RCC 7860 (cell line): ENCODE measurements around the gene PPEF1.
"Not testable (repeated sequence)": the region's sequence is repeated elsewhere in the genome, so short reads cannot be mapped to it uniquely, and the experiment has no call there.

ENCODE experiments used
- DNase-seq: peaks from one replicate; pipeline ENCODE4 v3.0.0-alpha.2; 2015; ENCODE audit warnings: low spot score
- FAIRE-seq: peaks from 2 replicates; lab custom pipeline; 2012; peaks lifted over from hg19 to GRCh38; lab: Jason Lieb, UNC

Gene PPEF1

GRCh38 chrX:18701621-18702361 is 5.7 kb upstream of the PPEF1 start:
- FAIRE-seq (no peak), DNase-seq (peak; percentile 10)

DNA sequence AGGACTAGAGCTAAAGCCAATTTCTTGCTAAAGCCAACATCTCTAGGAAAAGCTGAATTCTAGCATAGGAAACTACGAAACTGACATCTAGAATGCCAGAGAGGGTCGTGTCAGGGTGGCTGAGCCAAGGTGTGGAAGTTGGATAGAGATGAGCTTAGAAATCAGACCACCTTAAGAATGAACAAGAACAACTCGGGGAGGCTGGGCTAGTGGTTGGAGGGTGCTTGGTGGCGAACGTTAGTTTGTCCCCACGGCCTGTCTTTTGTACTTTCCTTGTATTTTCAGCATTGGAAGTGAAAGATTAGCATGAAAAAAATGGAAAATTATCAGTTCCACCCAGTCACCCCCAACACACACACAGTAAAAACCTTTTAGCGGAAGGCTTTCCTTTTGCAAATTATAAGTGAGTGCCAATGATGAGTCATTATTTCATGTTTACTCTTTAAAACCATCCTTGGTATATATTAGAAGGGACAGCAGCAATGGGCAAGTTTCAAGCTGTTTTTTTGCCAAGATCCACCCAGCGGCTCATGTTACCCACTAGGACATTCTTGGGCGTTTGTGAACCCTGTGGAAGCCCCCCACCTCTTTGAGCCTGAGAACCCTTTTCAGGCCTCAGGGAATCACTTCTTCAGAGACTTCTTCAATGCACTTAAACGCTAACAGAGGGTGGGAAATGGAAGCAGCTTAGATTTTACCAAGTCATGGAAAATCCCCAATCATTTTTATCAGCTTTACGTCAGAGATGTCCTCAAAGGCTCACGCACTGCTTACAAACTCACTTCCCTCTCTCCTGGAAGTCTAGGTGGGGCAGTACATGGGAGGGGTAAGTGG is 4.9 kb upstream of the PPEF1 start:
- DNase-seq = no peak

GRCh38 chrX:18709833-18710232 is 2.4 kb downstream of the PPEF1 start:
- FAIRE-seq (peak; percentile 41), DNase-seq (no peak)

More for the DNA sequence above, 4.9 kb upstream of the PPEF1 start:
- FAIRE-seq = no peak

DNA sequence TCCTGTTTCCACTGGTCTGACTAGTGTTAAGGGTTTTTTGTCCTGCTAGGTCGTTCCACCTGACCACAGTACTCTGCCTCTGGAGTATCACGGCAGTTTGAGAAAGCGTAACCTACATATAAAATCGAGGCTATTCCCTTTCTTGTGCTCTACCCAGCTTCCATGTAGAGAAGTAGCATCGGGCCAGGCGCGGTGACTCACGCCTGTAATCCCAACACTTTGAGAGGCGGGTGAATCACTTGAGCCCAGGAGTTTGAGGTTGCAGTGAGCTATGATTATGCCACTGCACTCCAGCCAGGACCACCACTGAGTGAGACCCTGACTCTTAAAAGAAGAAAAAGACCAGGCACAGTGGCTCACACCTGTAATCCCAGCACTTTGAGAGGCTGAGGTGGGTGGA is 7.5 kb downstream of the PPEF1 start:
- DNase-seq (no peak), FAIRE-seq (no peak)

GRCh38 chrX:18719852-18720251 is 12.4 kb downstream of the PPEF1 start:
- FAIRE-seq (no peak), DNase-seq (no peak)

- FAIRE-seq = no peak
- DNase-seq = no peak
These were observed 14.4 kb downstream of the PPEF1 start for GRCh38 chrX:18721683-18722499.

DNA sequence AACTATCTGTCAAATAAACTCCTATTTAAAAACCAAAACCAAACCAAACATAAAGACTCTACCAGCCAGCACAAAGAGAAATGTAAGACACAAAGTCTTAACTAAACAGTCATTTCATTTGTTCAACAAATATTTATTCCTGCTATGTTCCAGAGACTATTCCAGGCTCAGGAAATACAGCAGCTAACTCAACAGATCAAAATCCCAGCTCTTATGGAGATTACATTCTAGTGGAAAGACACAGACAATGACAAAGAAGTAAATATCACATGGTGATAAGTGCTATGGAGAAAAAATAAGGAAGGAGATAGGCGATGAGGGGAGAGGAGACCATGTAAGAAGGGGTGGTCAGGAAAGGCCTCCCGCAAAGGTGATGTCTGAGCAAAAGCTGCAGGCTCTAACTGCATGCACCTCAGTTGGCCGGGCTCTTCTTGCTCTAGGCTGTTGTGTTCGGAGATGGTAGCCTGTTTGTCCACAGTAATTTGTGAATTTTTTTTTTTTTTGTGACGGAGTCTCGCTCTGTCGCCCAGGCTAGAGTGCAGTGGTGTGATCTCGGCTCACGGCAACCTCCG is 15.1 kb downstream of the PPEF1 start:
- no peak for FAIRE-seq
- no peak for DNase-seq

DNA sequence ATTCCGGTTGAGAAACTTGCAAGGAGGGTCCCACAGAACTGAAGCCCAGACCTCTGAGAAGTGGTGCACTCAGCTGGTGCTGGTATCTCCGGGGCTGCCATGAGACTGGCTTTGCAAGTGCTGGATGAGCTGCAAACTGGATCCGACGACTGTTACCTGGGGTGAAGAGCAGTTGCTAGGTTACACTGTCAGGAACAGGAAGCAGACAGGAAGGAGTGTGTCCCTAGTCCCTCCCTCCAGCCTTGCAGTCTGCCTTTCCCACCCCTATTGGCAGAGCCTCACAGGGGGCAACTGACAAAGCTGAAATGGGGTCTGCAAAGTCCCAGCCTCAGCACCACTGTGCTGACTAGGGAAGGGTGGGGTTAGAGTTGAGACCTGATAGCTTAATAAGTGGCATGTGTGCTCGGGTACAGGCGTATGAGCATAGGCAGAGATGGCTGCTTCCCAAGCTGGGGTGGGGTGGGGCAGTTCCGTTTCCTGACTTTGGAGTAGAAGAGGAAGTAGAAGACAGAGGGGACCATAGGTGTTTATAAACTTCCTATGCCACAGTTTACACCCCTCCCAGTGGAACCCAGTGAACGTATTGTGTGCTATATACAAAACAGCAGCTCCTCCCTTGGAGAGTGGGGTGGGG is 18.0 kb downstream of the PPEF1 start:
- FAIRE-seq = no peak
- DNase-seq = no peak

- no peak for DNase-seq
- no peak for FAIRE-seq
These were observed 25.8 kb downstream of the PPEF1 start for GRCh38 chrX:18733287-18733686.

- not testable (repeated sequence) for DNase-seq, FAIRE-seq
These were observed 32.2 kb downstream of the PPEF1 start for GRCh38 chrX:18739609-18740008.

GRCh38 chrX:18748499-18748898 is 41.1 kb downstream of the PPEF1 start:
- DNase-seq (no peak), FAIRE-seq (no peak)

- FAIRE-seq = peak; percentile 32
- DNase-seq = no peak
These were observed 46.2 kb downstream of the PPEF1 start for GRCh38 chrX:18753631-18754030.

- FAIRE-seq = no peak
These were observed 48.2 kb downstream of the PPEF1 start for GRCh38 chrX:18755651-18756050.

DNA sequence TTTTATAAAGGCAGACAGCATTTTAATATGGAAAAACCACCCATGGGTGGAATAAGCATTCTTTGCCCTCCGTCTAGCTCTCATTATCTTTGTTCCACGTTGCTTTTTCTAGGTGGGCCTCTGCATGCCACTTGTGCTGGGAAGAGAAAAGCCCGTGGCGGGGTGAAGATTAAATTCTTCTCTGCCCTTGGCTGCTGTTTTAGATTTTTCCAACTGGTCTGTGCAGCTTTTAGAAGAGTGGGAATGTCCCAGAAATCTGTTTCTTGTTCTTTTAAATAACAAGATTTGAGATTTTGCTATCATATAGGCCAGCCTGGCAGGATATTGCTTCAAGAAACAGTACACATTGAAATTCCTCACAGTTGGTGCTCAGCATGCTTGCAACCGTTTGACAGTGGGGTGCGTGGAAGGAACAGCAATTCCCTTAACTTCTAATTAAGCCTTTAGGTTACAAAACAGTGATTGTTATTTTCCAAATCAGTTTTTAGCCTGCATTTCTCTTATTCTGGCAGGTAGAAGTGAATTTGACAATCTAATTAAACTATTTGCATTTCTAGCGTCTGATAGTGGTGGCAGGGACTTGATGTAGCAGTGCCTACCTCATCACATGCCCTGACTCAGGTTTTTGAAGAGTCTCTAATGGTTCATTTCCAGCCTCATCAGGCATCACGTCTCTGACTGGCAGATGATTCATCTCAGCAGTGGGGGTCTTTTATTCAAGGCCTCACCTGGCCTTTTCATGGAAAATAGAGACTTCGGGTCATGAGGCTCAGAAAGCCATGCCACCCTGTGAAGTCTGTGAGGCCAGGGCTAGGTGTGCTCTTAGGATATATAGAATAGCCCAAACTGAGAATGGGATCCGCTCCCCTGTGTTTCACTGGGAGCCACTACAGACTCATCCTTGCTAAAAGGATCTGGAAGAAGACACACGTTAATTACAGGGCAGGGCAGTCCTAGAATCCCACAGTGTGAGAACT is 50.8 kb downstream of the PPEF1 start:
- FAIRE-seq = no peak
- DNase-seq = no peak

More at GRCh38 chrX:18755651-18756050, 48.2 kb downstream of the PPEF1 start:
- DNase-seq = no peak

DNA sequence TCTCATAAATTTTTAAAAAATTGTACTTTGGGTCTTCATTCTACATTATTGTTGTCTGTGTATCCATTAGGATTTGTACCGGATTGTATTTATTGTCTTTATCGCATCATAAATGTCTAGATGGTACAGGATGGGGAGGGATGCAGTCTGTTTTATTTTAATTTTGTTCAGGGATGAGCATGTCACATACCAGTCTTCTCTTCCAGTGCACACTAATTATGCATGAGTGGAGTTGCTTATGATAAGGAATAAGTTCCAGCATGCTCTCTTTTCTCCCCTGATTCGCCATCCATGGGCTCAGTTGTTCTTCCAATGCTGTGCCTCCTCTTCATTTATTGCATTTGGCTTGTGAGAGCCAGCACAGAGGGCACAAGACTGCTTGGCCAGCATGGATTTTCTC is 54.3 kb downstream of the PPEF1 start:
- DNase-seq (no peak), FAIRE-seq (no peak)

DNA sequence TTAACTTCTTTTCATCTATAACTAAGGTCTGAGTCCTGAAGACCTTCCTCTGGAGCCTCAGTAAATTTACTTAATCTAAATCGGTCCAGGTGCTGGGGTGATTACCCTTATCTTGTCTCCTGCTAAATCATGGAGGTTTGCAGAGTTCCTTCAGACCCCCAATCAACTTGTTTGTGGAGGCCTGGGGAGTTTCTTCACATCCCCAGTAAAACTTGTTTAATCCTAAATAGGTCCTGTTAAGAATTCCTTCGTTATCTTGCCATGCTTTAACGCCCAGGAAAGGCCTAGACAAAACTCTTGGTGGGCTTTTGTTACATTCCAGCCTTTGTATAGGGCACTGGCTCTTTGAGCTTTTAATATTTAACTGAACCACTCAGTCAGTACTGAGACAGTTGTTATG is 55.7 kb downstream of the PPEF1 start:
- DNase-seq = not testable (repeated sequence)

DNA sequence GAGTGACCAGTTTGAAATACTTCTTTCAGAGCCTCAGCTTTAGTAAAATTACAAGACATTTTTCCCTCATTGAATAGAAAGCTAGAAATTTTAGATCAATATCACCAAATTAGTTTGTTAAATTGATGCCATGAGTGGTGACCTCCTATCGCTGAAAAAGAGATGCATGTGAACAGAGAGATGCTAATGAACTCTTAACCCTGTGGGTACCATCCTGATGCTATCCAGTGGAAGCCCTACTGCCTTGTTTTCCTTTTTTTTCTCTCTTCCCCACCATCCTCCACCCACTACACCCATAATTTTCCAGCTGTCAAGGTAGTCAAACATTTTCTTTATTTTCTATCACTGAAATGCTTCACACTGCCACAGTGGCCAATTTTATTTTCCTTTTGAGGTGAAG is 61.9 kb downstream of the PPEF1 start:
- DNase-seq (no peak), FAIRE-seq (no peak)

More for the DNA sequence above, 55.7 kb downstream of the PPEF1 start:
- not testable (repeated sequence) for FAIRE-seq

DNA sequence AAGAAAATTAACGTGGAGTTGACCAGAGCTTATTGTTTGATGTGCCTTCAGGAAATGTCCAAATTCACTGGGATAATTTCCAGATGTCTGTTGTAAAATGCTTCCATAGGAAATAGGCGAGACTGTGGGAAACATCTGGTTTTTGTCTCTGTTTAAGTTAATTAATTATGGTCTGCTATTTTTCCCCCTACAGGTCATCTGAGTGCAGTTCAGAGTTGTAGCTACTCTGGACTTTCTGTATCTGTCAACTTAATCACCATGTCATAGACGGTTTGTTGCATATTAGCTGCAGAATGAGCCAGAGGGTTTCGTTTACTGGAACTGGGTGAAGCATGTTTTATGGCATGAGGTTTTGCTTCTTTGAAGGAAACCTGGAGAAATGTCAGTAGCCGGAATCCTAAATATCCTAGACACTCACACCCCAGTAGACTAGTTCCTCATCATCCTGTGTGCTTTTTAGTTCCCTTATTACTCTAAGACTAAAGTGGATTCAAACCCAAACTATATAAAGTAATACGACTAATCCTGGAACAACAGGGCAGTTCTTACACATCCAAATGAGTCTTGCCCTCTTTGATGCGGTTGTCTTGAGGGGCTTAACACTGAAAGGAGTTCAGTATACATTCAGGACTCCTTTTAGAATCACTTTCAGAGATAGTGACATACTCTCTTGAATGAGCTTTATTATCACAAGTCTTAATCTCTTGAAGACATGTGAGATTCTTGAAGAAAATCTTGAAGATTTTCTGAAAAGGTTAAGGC is 62.5 kb downstream of the PPEF1 start:
- FAIRE-seq (no peak), DNase-seq (no peak)
